ENCODE data around the gene ANKRA2. TPM values are rescaled to one million over a fixed set of nuclear protein-coding genes. Genes with fewer than 3 reads are reported as not detected.

Gene ANKRA2
- total and polyA plus RNA-seq, 9 of the 15 experiments (the other 6 are each of a cell fraction or from before 2014, with no cell fraction given) = 7.9 to 28.7 (median 12.8) TPM

DNA sequence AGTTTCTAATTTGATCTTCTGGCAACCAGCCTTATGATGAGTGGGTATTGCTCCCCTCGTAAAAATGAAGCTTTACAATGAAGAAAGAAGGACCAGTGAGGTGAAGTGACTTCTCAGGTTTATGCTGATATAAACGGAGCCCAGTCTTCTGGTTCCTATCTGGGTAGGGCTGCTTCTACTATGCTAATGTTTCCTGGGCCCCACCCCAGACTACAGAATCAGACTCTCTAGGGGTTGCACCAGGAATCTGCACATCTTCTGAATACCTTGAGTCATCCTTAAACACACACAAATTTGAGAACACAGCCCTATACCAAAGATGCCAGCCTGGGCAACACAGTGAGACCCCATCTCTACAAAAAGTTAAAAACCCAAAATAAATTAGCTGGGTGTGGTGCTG lies 51.0 kb downstream of the ANKRA2 start (continued):
- TF ChIP-seq, protein P1, sequence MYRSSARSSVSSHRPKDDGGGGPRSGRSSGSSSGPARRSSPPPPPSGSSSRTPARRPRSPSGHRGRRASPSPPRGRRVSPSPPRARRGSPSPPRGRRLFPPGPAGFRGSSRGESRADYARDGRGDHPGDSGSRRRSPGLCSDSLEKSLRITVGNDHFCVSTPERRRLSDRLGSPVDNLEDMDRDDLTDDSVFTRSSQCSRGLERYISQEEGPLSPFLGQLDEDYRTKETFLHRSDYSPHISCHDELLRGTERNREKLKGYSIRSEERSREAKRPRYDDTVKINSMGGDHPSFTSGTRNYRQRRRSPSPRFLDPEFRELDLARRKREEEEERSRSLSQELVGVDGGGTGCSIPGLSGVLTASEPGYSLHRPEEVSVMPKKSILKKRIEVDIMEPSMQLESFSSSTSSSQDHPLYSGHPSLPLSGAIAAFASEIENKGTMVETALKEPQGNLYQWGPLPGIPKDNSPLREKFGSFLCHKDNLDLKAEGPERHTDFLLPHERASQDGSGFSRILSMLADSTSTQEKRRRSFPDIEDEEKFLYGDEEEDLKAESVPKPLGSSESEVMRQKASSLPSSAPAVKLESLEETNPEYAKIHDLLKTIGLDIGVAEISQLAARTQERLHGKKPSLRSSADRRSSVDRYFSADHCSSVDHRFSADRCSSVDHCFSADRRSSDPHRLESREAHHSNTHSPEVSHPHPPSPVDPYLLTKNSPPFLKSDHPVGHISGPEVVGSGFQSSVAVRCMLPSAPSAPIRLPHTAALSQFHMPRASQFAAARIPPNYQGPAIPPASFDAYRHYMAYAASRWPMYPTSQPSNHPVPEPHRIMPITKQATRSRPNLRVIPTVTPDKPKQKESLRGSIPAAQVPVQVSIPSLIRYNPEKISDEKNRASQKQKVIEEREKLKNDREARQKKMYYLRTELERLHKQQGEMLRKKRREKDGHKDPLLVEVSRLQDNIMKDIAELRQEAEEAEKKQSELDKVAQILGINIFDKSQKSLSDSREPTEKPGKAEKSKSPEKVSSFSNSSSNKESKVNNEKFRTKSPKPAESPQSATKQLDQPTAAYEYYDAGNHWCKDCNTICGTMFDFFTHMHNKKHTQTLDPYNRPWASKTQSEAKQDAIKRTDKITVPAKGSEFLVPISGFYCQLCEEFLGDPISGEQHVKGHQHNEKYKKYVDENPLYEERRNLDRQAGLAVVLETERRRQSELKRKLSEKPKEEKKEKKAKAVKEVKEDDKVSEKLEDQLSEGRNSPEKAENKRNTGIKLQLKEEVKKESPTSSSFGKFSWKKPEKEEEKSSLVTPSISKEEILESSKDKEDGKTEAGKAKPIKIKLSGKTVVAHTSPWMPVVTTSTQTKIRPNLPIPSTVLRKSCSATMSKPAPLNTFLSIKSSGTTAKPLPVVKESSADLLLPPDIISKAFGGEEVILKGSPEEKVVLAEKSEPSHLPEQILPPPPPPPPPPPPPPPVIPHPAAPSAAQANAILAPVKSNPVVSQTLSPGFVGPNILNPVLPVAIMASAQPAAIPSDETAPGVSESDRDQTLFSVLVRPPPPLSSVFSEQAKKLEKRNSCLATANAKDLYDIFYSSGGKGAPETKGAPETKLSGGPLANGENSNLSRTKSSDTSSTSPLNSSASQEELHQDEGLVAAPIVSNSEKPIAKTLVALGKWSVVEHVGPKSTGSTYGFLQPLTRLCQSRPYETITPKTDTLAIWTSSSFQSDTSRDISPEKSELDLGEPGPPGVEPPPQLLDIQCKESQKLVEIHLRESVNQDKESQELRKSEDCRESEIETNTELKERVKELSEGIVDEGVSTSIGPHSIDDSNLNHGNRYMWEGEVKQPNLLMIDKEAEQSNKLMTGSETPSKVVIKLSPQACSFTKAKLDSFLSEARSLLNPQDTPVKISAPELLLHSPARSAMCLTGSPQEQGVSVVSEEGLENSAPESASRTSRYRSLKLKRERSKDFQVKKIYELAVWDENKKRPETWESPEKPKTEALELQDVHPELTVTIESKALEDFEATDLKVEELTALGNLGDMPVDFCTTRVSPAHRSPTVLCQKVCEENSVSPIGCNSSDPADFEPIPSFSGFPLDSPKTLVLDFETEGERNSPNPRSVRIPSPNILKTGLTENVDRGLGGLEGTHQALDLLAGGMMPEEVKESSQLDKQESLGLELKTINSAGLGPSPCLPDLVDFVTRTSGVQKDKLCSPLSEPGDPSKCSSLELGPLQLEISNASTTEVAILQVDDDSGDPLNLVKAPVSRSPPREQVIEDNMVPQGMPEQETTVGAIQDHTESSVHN (IDR thresholded peaks at IDR 0.05; ENCODE audit: borderline replicate concordance in 1 of 2, low read depth in 1 of 2) = no peak
- TF ChIP-seq, protein P2, sequence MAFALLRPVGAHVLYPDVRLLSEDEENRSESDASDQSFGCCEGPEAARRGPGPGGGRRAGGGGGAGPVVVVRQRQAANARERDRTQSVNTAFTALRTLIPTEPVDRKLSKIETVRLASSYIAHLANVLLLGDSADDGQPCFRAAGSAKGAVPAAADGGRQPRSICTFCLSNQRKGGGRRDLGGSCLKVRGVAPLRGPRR (CRISPR knock-in tag; IDR thresholded peaks at IDR 0.05) = no peak
- no peak for TF ChIP-seq ZNF184 (CRISPR knock-in tag; IDR thresholded peaks at IDR 0.05)
